Measurements from ENCODE around the gene MME. TPM values are rescaled to one million over a fixed set of nuclear protein-coding genes. Genes with fewer than 3 reads are reported as not detected.
A peak's percentile ranks its signal among the peaks of the same experiment; 100 is the strongest.

The MME gene
- 0.58 and 2.4 TPM in 2 replicates for total RNA-seq (2013; cell fraction: nucleolus; rRNA removed)
- total RNA-seq (2014; rRNA removed) (under 0.01 and 0.05 TPM in 2 replicates), total RNA-seq (2014; rRNA removed; fragmentation: Illumina TruSeq; extraction: Trizol) (0.09 and 0.41 TPM in 2 replicates), total RNA-seq (2021) (0.23 and 0.51 TPM in 2 replicates), polyA plus RNA-seq (2011; rRNA removed) (not detected in 2 replicates), polyA plus RNA-seq (2014; fragmentation: Illumina TruSeq; extraction: Trizol) (0.04 and 0.08 TPM in 2 replicates), polyA plus RNA-seq (2014; fragmentation: Nextera tagmentation; extraction: Ambion mirVana) (under 1 TPM in 1 of 2 experiments, not detected in 1; 0.05 TPM), polyA plus RNA-seq (2014; rRNA removed) (0.30 TPM in 1 of 2 replicates, not detected in the other), polyA plus RNA-seq (2016; fragmentation: Nextera tagmentation; extraction: Ambion mirVana) (under 1 TPM; 0.09 to 0.11 TPM), polyA minus RNA-seq (2011; rRNA and poly(A)+ RNA removed) (not detected in 2 replicates), Bru-seq, nascent RNA (percentile 2 among the genes with signal in this experiment), BruChase-seq, experiment 1, labeled RNA remaining after a 6-hour chase (percentile 0 among the genes with signal in this experiment), BruChase-seq, experiment 2, labeled RNA remaining after a 2-hour chase (percentile 2 among the genes with signal in this experiment)
- polyA plus RNA-seq (2011; ENCODE audit: low read depth) = not detected
- polyA plus RNA-seq (2011; cell fraction: cytosol; rRNA removed) = not detected in 2 replicates
- not detected in 2 replicates for polyA plus RNA-seq (2011; cell fraction: nucleus; rRNA removed)
- not detected in 2 replicates for polyA plus RNA-seq (2012)
- polyA minus RNA-seq (2011; cell fraction: cytosol; rRNA and poly(A)+ RNA removed) = not detected in 2 replicates
- polyA minus RNA-seq (2011; cell fraction: nucleus; rRNA and poly(A)+ RNA removed) = not detected in 2 replicates
- long read RNA-seq, experiment 1 = 0 reads
- long read RNA-seq, experiment 2, partial matches to known transcripts = 0 of 3 reads
- long read RNA-seq, experiment 2, other reads (novel, unspliced or antisense) = 3 of 3 reads

- H3K79me2 ChIP-seq (ENCODE audit: control insufficient read depth, insufficient read depth, low read length) = no peaks in the 10 kb centered on the region
- H2AFZ ChIP-seq (ENCODE audit: control insufficient read depth, low read depth, low read length) = no peak within 1 kb of the TSS
- no peak for FAIRE-seq
- H3K9me3 ChIP-seq (replicated peaks; ENCODE audit: control insufficient read depth, insufficient read depth, low read length) = no peaks in the 10 kb centered on the region
- H3K4me3 ChIP-seq = no peak within 1 kb of the TSS
- no peaks in the 10 kb centered on the region for H4K20me1 ChIP-seq (ENCODE audit: control insufficient read depth, insufficient read depth)
- TF ChIP-seq CBX5 (IDR thresholded peaks at IDR 0.05; ENCODE audit: low read depth) (no peak), ETV6 (conservative IDR thresholded peaks at IDR 0.05 in 1 of 2, IDR thresholded peaks at IDR 0.05 in 1 of 2; ENCODE audit: borderline replicate concordance in 1 of 2, low read depth in 1 of 2) (no peak), POU2F2 (IDR thresholded peaks at IDR 0.05; ENCODE audit: borderline replicate concordance, low read depth, low read length) (no peak), TAF1 (IDR thresholded peaks at IDR 0.05; ENCODE audit: borderline replicate concordance, low read depth, low read length) (no peak), STAT3 (IDR thresholded peaks at IDR 0.05; ENCODE audit: low read depth, low read length) (no peak), BMI1 (IDR thresholded peaks at IDR 0.05; ENCODE audit: borderline replicate concordance) (no peak), TCF7 (IDR thresholded peaks at IDR 0.05; ENCODE audit: borderline replicate concordance) (no peak), CHD1 (IDR thresholded peaks at IDR 0.05; ENCODE audit: low read depth, low read length) (no peak), GABPA (IDR thresholded peaks at IDR 0.05; ENCODE audit: low read depth) (no peak)
- TF ChIP-seq, protein P1, sequence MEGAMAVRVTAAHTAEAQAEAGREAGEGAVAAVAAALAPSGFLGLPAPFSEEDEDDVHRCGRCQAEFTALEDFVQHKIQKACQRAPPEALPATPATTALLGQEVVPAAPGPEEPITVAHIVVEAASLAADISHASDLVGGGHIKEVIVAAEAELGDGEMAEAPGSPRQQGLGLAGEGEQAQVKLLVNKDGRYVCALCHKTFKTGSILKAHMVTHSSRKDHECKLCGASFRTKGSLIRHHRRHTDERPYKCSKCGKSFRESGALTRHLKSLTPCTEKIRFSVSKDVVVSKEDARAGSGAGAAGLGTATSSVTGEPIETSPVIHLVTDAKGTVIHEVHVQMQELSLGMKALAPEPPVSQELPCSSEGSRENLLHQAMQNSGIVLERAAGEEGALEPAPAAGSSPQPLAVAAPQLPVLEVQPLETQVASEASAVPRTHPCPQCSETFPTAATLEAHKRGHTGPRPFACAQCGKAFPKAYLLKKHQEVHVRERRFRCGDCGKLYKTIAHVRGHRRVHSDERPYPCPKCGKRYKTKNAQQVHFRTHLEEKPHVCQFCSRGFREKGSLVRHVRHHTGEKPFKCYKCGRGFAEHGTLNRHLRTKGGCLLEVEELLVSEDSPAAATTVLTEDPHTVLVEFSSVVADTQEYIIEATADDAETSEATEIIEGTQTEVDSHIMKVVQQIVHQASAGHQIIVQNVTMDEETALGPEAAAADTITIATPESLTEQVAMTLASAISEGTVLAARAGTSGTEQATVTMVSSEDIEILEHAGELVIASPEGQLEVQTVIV (IDR thresholded peaks at IDR 0.05; ENCODE audit: borderline replicate concordance, partially characterized antibody) = no peak
- TF ChIP-seq, protein P2, sequence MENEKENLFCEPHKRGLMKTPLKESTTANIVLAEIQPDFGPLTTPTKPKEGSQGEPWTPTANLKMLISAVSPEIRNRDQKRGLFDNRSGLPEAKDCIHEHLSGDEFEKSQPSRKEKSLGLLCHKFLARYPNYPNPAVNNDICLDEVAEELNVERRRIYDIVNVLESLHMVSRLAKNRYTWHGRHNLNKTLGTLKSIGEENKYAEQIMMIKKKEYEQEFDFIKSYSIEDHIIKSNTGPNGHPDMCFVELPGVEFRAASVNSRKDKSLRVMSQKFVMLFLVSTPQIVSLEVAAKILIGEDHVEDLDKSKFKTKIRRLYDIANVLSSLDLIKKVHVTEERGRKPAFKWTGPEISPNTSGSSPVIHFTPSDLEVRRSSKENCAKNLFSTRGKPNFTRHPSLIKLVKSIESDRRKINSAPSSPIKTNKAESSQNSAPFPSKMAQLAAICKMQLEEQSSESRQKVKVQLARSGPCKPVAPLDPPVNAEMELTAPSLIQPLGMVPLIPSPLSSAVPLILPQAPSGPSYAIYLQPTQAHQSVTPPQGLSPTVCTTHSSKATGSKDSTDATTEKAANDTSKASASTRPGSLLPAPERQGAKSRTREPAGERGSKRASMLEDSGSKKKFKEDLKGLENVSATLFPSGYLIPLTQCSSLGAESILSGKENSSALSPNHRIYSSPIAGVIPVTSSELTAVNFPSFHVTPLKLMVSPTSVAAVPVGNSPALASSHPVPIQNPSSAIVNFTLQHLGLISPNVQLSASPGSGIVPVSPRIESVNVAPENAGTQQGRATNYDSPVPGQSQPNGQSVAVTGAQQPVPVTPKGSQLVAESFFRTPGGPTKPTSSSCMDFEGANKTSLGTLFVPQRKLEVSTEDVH (IDR thresholded peaks at IDR 0.05; ENCODE audit: low read depth, partially characterized antibody) = no peak
- no peak within 1 kb of the TSS for H3K27ac ChIP-seq (ENCODE audit: control insufficient read depth, insufficient read depth)
- ChIA-PET CTCF (no interaction called here), POLR2A (no interaction called here), RAD21 (ENCODE audit: unreplicated experiment) (no interaction called here), SMC1A (ENCODE audit: uncharacterized antibody, unreplicated experiment) (no interaction called here)
- H3K9ac ChIP-seq (ENCODE audit: control insufficient read depth, insufficient read depth, low read length) = no peak within 1 kb of the TSS
- intact Hi-C loops (cut with micrococcal nuclease; ENCODE audit: unreplicated experiment) (no loop called here), in situ Hi-C loops (cut with MboI) (no loop called here)
- no peak within 1 kb of the TSS for H3K4me2 ChIP-seq (ENCODE audit: control insufficient read depth, insufficient read depth)
- 4% methylated on average over 36 of the region's 51 CpGs for WGBS (ENCODE audit: insufficient coverage, insufficient replicate concordance, low lambda C conversion rate, missing lambda C conversion rate)
- no peaks in the 10 kb centered on the region for H3K36me3 ChIP-seq (ENCODE audit: control insufficient read depth in 2 of 2, insufficient read depth in 2 of 2, low read length in 1 of 2)
- ATAC-seq = no peak; the same call in 2 of the 3 replicates
- peaks cover 0 to 18% of the 10 kb centered on the region in 2 experiments for H3K27me3 ChIP-seq (replicated peaks in 1 of 2; ENCODE audit: control insufficient read depth in 2 of 2, insufficient read depth in 2 of 2, low read length in 1 of 2)
- H3K4me1 ChIP-seq (ENCODE audit: control insufficient read depth, insufficient read depth, low read length) = no peaks in the 10 kb centered on the region
- DNase-seq (ENCODE audit: low read depth, low spot score) = no peak
- no TSS peak for BruUV-seq (replicated peaks)
These were observed at the start of gene MME for GRCh38 chr3:155079746-155080487. Gene MME (plus strand): TSS chr3:155080319. CDS start chr3:155084168, 3,849 bp downstream.

All from GM12878 (cell line).